ENCODE measurements around the gene MED13L.
"Not testable (repeated sequence)": the region's sequence is repeated elsewhere in the genome, so short reads cannot be mapped to it uniquely, and the experiment has no call there.

Gene MED13L

DNA sequence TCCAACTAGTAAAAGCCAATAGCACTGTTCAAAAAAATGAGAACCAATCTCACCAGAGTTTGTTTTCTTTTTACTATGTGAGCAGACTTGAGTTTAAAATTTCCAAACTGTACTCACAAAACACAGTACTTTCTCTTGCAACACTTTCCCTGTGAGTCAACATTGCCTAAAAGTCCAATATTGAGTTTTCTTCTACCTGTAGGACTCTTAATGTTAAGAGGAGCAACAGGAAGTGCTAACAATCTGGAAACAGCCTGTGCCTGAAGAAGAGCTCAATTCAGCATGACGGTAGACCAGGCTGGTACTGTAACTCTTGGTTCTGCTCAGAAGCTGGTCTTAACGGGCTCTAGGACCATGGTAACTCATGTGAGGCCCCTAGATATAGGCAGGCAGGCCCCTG, 144.3 kb downstream of the MED13L start:
- no peak for TF ChIP-seq CTCF (IDR thresholded peaks at IDR 0.05; ENCODE audit: extremely low read depth, missing control alignments)
- no peak for DNase-seq (ENCODE audit: low spot score)

DNA sequence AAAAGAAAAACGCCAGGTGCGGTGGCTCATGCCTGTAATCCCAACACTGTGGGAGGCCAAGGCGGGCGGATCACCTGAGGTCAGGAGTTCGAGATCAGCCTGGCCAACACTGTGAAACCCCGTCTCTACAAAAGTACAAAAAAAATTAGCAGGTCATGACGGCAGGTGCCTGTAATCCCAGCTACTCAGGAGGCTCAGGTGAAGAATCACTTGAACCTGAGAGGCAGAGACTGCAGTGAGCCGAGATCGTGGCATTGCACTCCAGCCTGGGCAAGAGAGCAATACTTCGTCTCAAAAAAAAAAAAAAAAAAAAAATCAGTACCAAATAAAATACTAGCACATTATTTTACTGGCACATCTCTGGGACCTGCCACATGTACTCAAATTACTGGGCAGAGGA, 145.5 kb downstream of the MED13L start:
- DNase-seq (ENCODE audit: low spot score) = not testable (repeated sequence)

GRCh38 chr12:116131176-116131575, 146.3 kb downstream of the MED13L start:
- no peak for TF ChIP-seq CTCF (IDR thresholded peaks at IDR 0.05; ENCODE audit: extremely low read depth, missing control alignments)
- DNase-seq (ENCODE audit: low spot score) = no peak

GRCh38 chr12:116130431-116130830, 147.1 kb downstream of the MED13L start:
- TF ChIP-seq CTCF (IDR thresholded peaks at IDR 0.05; ENCODE audit: extremely low read depth, missing control alignments) = no peak
- DNase-seq (ENCODE audit: low spot score) = no peak

DNA sequence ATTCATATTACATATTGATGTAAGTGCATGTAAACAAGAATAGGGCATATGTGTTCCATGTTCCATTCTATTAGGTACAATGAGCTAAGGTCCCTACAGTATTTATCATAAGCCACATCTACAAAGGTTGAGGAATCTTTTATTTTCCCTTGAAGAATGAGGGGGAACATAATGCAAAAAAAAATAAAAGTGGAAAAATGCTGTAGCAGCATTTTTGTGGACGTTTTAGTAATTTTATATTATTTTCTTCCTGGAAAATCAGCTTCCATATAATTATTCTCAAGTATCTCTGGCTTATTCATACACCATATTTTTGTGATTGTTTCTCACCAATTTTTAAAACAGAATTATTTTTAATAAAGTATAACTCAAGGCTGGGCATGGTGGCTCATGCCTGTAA, 148.7 kb downstream of the MED13L start:
- TF ChIP-seq CTCF (IDR thresholded peaks at IDR 0.05; ENCODE audit: extremely low read depth, missing control alignments) = no peak
- DNase-seq (ENCODE audit: low spot score) = no peak

DNA sequence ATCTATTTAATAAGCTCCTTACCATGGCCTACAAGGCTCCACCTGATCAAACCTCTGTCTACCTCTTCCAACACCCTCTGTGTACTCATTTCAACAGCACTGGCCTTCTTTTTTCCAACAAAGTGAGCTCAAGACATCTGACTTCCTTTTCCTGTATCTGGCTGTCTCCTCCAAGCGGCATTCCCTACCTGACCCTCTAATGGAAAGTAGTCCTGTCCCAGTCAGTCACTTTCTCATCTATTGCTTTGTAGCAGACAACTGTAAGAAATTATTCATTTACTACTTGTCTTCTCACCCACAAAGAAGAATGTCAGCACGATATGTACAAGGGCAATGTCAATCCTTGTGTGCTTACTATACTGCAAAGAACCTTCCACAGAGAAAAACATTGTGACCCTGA, 149.6 kb downstream of the MED13L start:
- DNase-seq (ENCODE audit: low spot score) = no peak
- no peak for TF ChIP-seq CTCF (IDR thresholded peaks at IDR 0.05; ENCODE audit: extremely low read depth, missing control alignments)

DNA sequence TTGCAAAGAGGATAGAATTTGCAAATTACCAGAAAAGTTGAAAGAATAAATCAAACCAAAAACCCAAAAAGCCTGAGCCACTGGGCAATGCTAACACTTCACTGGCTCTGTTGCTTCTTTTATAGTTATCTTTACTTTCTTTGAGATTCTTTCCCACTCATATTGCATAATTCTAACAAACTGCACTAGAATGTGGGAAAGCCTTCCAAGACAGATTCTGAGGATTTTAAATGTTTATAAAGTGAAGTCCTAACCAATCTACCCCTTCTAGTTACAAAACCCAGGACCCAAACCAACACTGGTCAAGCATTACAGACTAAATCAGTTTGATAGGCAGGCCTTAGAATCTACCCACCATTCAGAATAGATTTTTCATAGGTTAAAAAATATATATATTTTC, 150.9 kb downstream of the MED13L start:
- no peak for DNase-seq (ENCODE audit: low spot score)
- TF ChIP-seq CTCF (IDR thresholded peaks at IDR 0.05; ENCODE audit: extremely low read depth, missing control alignments) = no peak

DNA sequence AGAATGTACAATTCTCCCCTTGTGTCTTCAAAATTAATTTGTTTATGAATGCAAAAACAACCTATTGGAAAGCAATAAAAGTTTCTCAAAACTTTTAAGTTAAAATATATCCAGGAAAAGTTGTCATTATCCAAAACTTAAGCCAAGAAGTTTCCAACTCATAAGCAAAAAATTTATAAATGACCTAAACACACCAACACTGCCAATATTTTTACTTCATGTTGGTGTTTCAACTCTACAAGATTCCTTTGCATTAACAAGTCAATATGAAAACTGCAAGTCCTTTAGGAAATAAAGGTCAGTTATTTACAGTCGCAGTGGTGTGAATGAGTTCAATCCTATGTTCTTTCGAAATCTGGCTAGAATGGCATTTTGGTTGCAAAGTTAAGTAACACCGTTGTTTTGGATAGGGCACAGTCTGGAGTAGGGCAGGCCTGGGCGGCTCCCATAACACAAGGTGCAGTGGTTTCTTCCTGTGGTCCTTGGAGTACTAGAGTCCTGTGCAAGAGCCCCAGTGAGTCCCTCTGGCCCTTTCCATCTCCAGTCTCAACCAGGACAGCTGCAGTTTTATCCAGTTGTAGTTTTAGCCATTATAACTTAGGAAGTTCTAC, 151.4 kb downstream of the MED13L start:
- no peak for DNase-seq (ENCODE audit: low spot score)
- no peak for TF ChIP-seq CTCF (IDR thresholded peaks at IDR 0.05; ENCODE audit: extremely low read depth, missing control alignments)

Measured in GM20000 (cell line).